Gastrocnemius medialis (tissue), 4 donors: ENCODE data around the gene KRTAP4-5. TPM values are rescaled to one million over a fixed set of nuclear protein-coding genes. Genes with fewer than 3 reads are reported as not detected.
"Not testable (repeated sequence)": the region's sequence is repeated elsewhere in the genome, so short reads cannot be mapped to it uniquely, and the experiment has no call there.

Experiments used
- ATAC-seq, 2 donors: fragments of 150-250 bp; one replicate each; pipeline ENCODE4 v1.9.1; 2016
- DNase-seq, 2 donors: peaks; one replicate each; pipeline ENCODE4 v3.0.0-alpha.2; 2019
- H3K27ac ChIP-seq, 4 donors: fragments of 200-600 bp; sonication (generic); 1 replicate in 1 of 4; 2 replicates in 3 of 4; pipeline ENCODE4 v1.5.1; 2016 to 2018; ENCODE audit warnings: mild to moderate bottlenecking in 2 of 4, moderate library complexity in 1 of 4
- H3K27me3 ChIP-seq, 3 donors: fragments of 200-600 bp; sonication (generic) in 2 of 3; 1 replicate in 1 of 3; 2 replicates in 2 of 3; pipeline versions ENCODE4 v1.5.1 to v1.6.0; 2016 to 2019; ENCODE audit warnings: mild to moderate bottlenecking in 1 of 3, moderate library complexity in 1 of 3
- H3K36me3 ChIP-seq, 2 donors: fragments of 200-600 bp; sonication (generic) in 1 of 2; one replicate each; pipeline ENCODE4 v1.5.1; 2017 to 2018
- H3K4me1 ChIP-seq, 2 donors: fragments of 200-600 bp; sonication (generic) in 1 of 2; one replicate each; pipeline ENCODE4 v1.5.1; 2016 to 2017; ENCODE audit warnings: mild to moderate bottlenecking in 2 of 2
- H3K4me3 ChIP-seq, 4 donors: fragments of 200-600 bp; sonication (generic) in 3 of 4; 1 replicate in 1 of 4; 2 replicates in 3 of 4; pipeline ENCODE4 v1.5.1; 2016 to 2019; ENCODE audit warnings: mild to moderate bottlenecking in 2 of 4
- H3K9me3 ChIP-seq, 3 donors: fragments of 200-600 bp; sonication (generic) in 2 of 3; 1 replicate in 1 of 3; 2 replicates in 2 of 3; pipeline ENCODE4 v1.5.1; 2016 to 2019
- CTCF ChIP-seq, 5 experiments: fragments of 450-650 bp in 3 of 5; fragments of 200-600 bp in 2 of 5; sonication (generic) in 2 of 5; IDR thresholded peaks in 4 of 5; conservative IDR thresholded peaks in 1 of 5; 1 replicate in 4 of 5; 2 replicates in 1 of 5; pipeline ENCODE4 v1.5.1; 2016 to 2019; ENCODE audit warnings: antibody characterized with exemption in 5 of 5, mild to moderate bottlenecking in 3 of 5, moderate library complexity in 3 of 5
- POLR2A ChIP-seq, 2 donors: fragments of 450-650 bp; IDR thresholded peaks; one replicate each; pipeline ENCODE4 v1.6.1; 2017; ENCODE audit warnings: antibody characterized with exemption in 2 of 2, mild to moderate bottlenecking in 2 of 2, moderate library complexity in 2 of 2
- in situ Hi-C, 4 donors: fragments of 200-750 bp; cut with MboI; loops; one replicate each; pipeline versions ENCODE4 v1.15.0 to v1.8.0; 2017; ENCODE audit warnings: low sequenced_read_pairs in 4 of 4
- intact Hi-C: fragments of 100-400 bp; cut with DNase I; formaldehyde crosslinking; loops from one replicate; pipeline ENCODE4 v1.15.1; 2023; ENCODE audit warnings: low total_unique reads
- total RNA-seq, 4 donors: library from RNA; depleted of rRNA; stranded (reverse); fragments of >200 nt; gene quantifications; one replicate each; pipeline versions ENCODE4 v1.1.0 to v1.2.3, GENCODE V29; 2016

KRTAP4-5 gene
- total RNA-seq, 4 donors from 2014 or later: not detected

GRCh38 chr17:41167561-41167960 lies 17.9 kb upstream of the KRTAP4-5 start:
- Histone ChIP-seq H3K4me1 (no peaks in the 10 kb centered on the region), H3K36me3 (no peaks in the 10 kb centered on the region), H3K27ac (no peak overlapping the region), H3K27me3 (no peaks in the 10 kb centered on the region), H3K9me3 (no peaks in the 10 kb centered on the region), H3K4me3 (no peak overlapping the region)
- in situ Hi-C loops (loop anchor here in 1 of 4 donors (25.0 kb wide), 1 partner anchor 95 kb away; the partner anchor contains the start of genes KRTAP9-6 and KRTAP9-9), intact Hi-C loops (no loop called here)
- TF ChIP-seq CTCF (IDR thresholded peaks at IDR 0.05 in 4 of 5, conservative IDR thresholded peaks at IDR 0.05 in 1 of 5) (no peak), POLR2A (IDR thresholded peaks at IDR 0.05) (no peak)
- no peak for DNase-seq
- ATAC-seq: no peak

DNA sequence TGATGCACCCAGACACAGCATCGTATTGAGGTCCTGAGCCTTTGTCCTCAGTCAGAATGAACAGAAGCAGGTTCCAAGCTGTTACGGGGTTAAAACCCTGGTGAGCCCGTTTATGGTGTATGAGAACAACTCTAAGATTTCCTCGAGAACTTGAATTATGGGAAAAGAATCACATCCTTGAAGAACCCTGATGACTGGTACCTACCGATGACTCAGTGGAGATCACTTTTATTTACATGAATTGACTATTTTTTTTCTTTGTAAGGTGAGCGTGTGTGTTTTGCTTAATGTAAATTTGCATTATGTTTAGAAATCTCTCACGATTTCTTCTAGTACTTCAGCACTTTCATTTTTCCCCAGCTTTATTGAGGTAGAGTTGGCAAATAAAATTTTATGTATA lies 14.2 kb upstream of the KRTAP4-5 start:
- no peaks in the 10 kb centered on the region for H3K27me3 ChIP-seq
- no peak overlapping the region for H3K4me3 ChIP-seq
- TF ChIP-seq CTCF (IDR thresholded peaks at IDR 0.05 in 4 of 5, conservative IDR thresholded peaks at IDR 0.05 in 1 of 5) (no peak), POLR2A (IDR thresholded peaks at IDR 0.05) (no peak)
- H3K36me3 ChIP-seq: no peaks in the 10 kb centered on the region
- no peaks in the 10 kb centered on the region for H3K9me3 ChIP-seq
- no peak overlapping the region for H3K27ac ChIP-seq
- ATAC-seq (no peak), DNase-seq (no peak)
- intact Hi-C loops: no loop called here
- in situ Hi-C loops: loop anchor here in 1 of 4 donors (25.0 kb wide), 1 partner anchor 98 kb away; the partner anchor contains the start of genes KRTAP9-6 and KRTAP9-9
- H3K4me1 ChIP-seq: no peaks in the 10 kb centered on the region

- TF ChIP-seq POLR2A (IDR thresholded peaks at IDR 0.05) (no peak), CTCF (IDR thresholded peaks at IDR 0.05 in 4 of 5, conservative IDR thresholded peaks at IDR 0.05 in 1 of 5) (no peak)
- Histone ChIP-seq H3K27ac (no peak within 1 kb of the TSS), H3K4me1 (no peaks in the 10 kb centered on the region), H3K4me3 (no peak within 1 kb of the TSS), H3K27me3 (peaks cover 3 to 8% (median 4%) of the 10 kb centered on the region in 3 donors), H3K36me3 (no peaks in the 10 kb centered on the region), H3K9me3 (no peaks in the 10 kb centered on the region)
- ATAC-seq (no peak), DNase-seq (no peak)
- intact Hi-C loops: no loop called here
- in situ Hi-C loops: loop anchor here in 1 of 4 donors (25.0 kb wide), 1 partner anchor 102 kb away; the partner anchor contains the start of genes KRTAP9-6 and KRTAP9-9
Observed at GRCh38 chr17:41160648-41161047, 11.0 kb upstream of the KRTAP4-5 start, which contains the start of gene KRTAP4-4. Gene KRTAP4-4 (minus strand): TSS chr17:41160748. CDS start chr17:41160691, 57 bp downstream.

GRCh38 chr17:41160190-41160589 lies 10.6 kb upstream of the KRTAP4-5 start:
- H3K4me1 ChIP-seq, H3K27me3 ChIP-seq, intact Hi-C loops, H3K27ac ChIP-seq, H3K9me3 ChIP-seq, ATAC-seq, DNase-seq, H3K36me3 ChIP-seq, H3K4me3 ChIP-seq: not testable (repeated sequence)
- in situ Hi-C loops: loop anchor here in 1 of 4 donors (25.0 kb wide), 1 partner anchor 102 kb away; the partner anchor contains the start of genes KRTAP9-6 and KRTAP9-9

GRCh38 chr17:41153856-41154255 lies 4.2 kb upstream of the KRTAP4-5 start:
- Histone ChIP-seq H3K27me3 (peaks cover 6 to 8% (median 8%) of the 10 kb centered on the region in 3 donors), H3K9me3 (no peaks in the 10 kb centered on the region), H3K36me3 (no peaks in the 10 kb centered on the region), H3K4me3 (no peak overlapping the region), H3K4me1 (no peaks in the 10 kb centered on the region), H3K27ac (no peak overlapping the region)
- DNase-seq: no peak
- ATAC-seq: no peak
- in situ Hi-C loops (loop anchor here in 1 of 4 donors (25.0 kb wide), 1 partner anchor 108 kb away; the partner anchor contains the start of genes KRTAP9-6 and KRTAP9-9), intact Hi-C loops (no loop called here)
- TF ChIP-seq POLR2A (IDR thresholded peaks at IDR 0.05) (no peak), CTCF (IDR thresholded peaks at IDR 0.05 in 4 of 5, conservative IDR thresholded peaks at IDR 0.05 in 1 of 5) (no peak)
